Measurements from ENCODE around the gene MNDA.

DNA sequence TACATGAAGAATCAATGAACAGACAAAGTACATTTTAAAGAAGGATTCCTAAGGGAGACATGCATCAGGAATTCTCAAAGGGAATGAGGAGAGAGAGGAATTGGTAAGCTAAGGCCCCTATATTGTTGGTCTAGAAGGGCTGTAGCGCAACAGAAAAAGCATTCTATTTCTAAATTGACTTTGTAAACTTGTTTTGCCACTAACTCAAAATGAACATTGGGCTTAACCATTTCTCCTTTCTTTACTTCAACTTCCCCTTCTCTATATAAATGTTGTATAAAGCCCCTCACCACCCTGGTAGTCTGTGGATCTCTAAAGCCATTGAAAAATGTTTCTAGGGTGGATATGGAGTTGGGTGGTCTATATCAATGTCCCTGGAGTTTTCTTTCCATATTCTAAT is 29.8 kb upstream of the MNDA start:
- TF ChIP-seq, protein P1, sequence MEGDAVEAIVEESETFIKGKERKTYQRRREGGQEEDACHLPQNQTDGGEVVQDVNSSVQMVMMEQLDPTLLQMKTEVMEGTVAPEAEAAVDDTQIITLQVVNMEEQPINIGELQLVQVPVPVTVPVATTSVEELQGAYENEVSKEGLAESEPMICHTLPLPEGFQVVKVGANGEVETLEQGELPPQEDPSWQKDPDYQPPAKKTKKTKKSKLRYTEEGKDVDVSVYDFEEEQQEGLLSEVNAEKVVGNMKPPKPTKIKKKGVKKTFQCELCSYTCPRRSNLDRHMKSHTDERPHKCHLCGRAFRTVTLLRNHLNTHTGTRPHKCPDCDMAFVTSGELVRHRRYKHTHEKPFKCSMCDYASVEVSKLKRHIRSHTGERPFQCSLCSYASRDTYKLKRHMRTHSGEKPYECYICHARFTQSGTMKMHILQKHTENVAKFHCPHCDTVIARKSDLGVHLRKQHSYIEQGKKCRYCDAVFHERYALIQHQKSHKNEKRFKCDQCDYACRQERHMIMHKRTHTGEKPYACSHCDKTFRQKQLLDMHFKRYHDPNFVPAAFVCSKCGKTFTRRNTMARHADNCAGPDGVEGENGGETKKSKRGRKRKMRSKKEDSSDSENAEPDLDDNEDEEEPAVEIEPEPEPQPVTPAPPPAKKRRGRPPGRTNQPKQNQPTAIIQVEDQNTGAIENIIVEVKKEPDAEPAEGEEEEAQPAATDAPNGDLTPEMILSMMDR (IDR thresholded peaks at IDR 0.05) = no peak
- TF ChIP-seq POLR2A (IDR thresholded peaks at IDR 0.05) = no peak
